K562 (cell line): Measurements from ENCODE around the gene DAGLA. TPM values are rescaled to one million over a fixed set of nuclear protein-coding genes. Genes with fewer than 3 reads are reported as not detected.

Source experiments
- ATAC-seq: fragments of 200-7000 bp; cut with Tn5 transposase; 3 replicates; pipeline ENCODE4 v1.9.1; 2020; ENCODE audit warnings: moderate library complexity
- BruUV-seq: library from RNA; stranded (reverse); fragments of 400-500 nt; replicated peaks from 2 replicates; lab custom pipeline; 2021; lab: Mats Ljungman, UMichigan
- CTCF ChIA-PET: fragments of 300-600 bp; formaldehyde crosslinking; extraction: SDS; loops from one replicate; lab custom pipeline; 2021; ENCODE audit warnings: low intra/inter-chr PET ratio; lab: Yijun Ruan, JAX
- POLR2A ChIA-PET: fragments of 300-600, 350-650 bp; sonication (Branson Sonifier 250); formaldehyde crosslinking; extraction: SDS; loops from one replicate; lab custom pipeline; 2021; ENCODE audit warnings: antibody characterized with exemption, inconsistent platforms; lab: Yijun Ruan, JAX
- DNase-seq, 4 experiments: peaks; one replicate each; pipeline versions ENCODE4 v3.0.0 to v3.0.0-alpha.2; 2011 to 2018; ENCODE audit warnings: low spot score in 3 of 4, mixed read lengths in 3 of 4; ENCODE audit errors: extremely low read depth in 1 of 4
- FAIRE-seq: peaks from 2 replicates; lab custom pipeline; 2011; peaks lifted over from hg19 to GRCh38; lab: Jason Lieb, UNC
- H2AFZ ChIP-seq: 2 replicates; pipeline ENCODE4 v1.6.0; 2011; ENCODE audit warnings: low read depth, low read length, control low read depth, inconsistent platforms
- H3K27ac ChIP-seq: fragments of 200-600 bp; 3 replicates; pipeline ENCODE4 v1.8.0; 2011; ENCODE audit warnings: low read depth, mild to moderate bottlenecking, control low read depth, inconsistent platforms, low read length, moderate library complexity, mixed read lengths; ENCODE audit errors: extremely low read depth
- H3K27me3 ChIP-seq, 2 experiments: fragments of 300-600 bp in 1 of 2; 2 replicates in 1 of 2; 3 replicates in 1 of 2; pipeline versions ENCODE4 v1.6.0 to v1.8.0; 2011; ENCODE audit warnings: inconsistent platforms in 2 of 2, low read length in 2 of 2, mild to moderate bottlenecking in 1 of 2, mixed read lengths in 1 of 2, moderate library complexity in 1 of 2; ENCODE audit not compliant: control insufficient read depth in 2 of 2, insufficient read depth in 2 of 2
- H3K36me3 ChIP-seq: fragments of 300-600 bp; 3 replicates; pipeline ENCODE4 v1.8.0; 2011; ENCODE audit warnings: mild to moderate bottlenecking, low read length, inconsistent platforms; ENCODE audit not compliant: control insufficient read depth, insufficient read depth
- H3K4me1 ChIP-seq, 2 experiments: fragments of 200-600 bp in 1 of 2; replicated peaks in 1 of 2; 2 replicates in 1 of 2; 3 replicates in 1 of 2; pipeline versions ENCODE4 v1.5.1 to v1.8.0; 2011; ENCODE audit warnings: inconsistent platforms in 2 of 2, low read length in 2 of 2, mild to moderate bottlenecking in 1 of 2, mixed read lengths in 1 of 2, moderate library complexity in 1 of 2; ENCODE audit not compliant: control insufficient read depth in 2 of 2, insufficient read depth in 2 of 2
- H3K4me2 ChIP-seq: 2 replicates; pipeline ENCODE4 v1.6.1; 2011; ENCODE audit warnings: low read length, control low read depth, inconsistent platforms, mixed read lengths; ENCODE audit not compliant: insufficient read depth
- H3K4me3 ChIP-seq: fragments of 200-600 bp; sonication (generic), shearing (Covaris generic); 2 replicates; pipeline ENCODE4 v1.5.1; 2016; ENCODE audit warnings: control low read depth, inconsistent platforms
- H3K79me2 ChIP-seq: fragments of 200-600 bp; 3 replicates; pipeline ENCODE4 v1.8.0; 2011; ENCODE audit warnings: low read length, inconsistent platforms; ENCODE audit not compliant: control insufficient read depth, insufficient read depth
- H3K9ac ChIP-seq, 2 experiments: 2 replicates each; pipeline versions ENCODE4 v1.6.0 to v1.6.1; 2011; ENCODE audit warnings: low read depth in 2 of 2, low read length in 2 of 2, control low read depth in 1 of 2, inconsistent platforms in 1 of 2, mild to moderate bottlenecking in 1 of 2, mixed read lengths in 1 of 2; ENCODE audit not compliant: insufficient read depth in 1 of 2
- H3K9me1 ChIP-seq: one replicate; pipeline ENCODE4 v1.6.0; 2011; ENCODE audit warnings: inconsistent platforms, mild to moderate bottlenecking, low read length, moderate library complexity; ENCODE audit not compliant: control insufficient read depth, insufficient read depth
- H3K9me3 ChIP-seq: replicated peaks from 2 replicates; pipeline ENCODE4 v1.5.1; 2011; ENCODE audit warnings: low read depth, low read length, inconsistent platforms; ENCODE audit not compliant: control insufficient read depth, insufficient read depth
- H4K20me1 ChIP-seq: replicated peaks from 2 replicates; pipeline ENCODE4 v1.6.1; 2011; ENCODE audit warnings: low read length, inconsistent platforms, mixed read lengths; ENCODE audit not compliant: control insufficient read depth, insufficient read depth
- BCOR ChIP-seq: fragments of 450-650 bp; IDR thresholded peaks from 2 replicates; pipeline ENCODE4 v1.6.1; 2016
- EGR1 ChIP-seq: fragments of 450-650 bp; conservative IDR thresholded peaks from 2 replicates; pipeline ENCODE4 v1.6.1; 2017; ENCODE audit warnings: mild to moderate bottlenecking
- GATAD2A ChIP-seq: fragments of 450-650 bp; IDR thresholded peaks from 2 replicates; pipeline ENCODE4 v1.6.1; 2017
- MXI1 ChIP-seq: IDR thresholded peaks from 2 replicates; pipeline ENCODE4 v1.6.1; 2011; ENCODE audit warnings: low read depth, mild to moderate bottlenecking, improper control_type of control experiment, low read length
- OTX1 ChIP-seq: fragments of 450-650 bp; formaldehyde crosslinking; IDR thresholded peaks from 2 replicates; pipeline ENCODE4 v1.4.0; 2022; ENCODE audit warnings: mild to moderate bottlenecking
- REST ChIP-seq, 2 experiments: fragments of 450-650 bp; formaldehyde crosslinking in 1 of 2; IDR thresholded peaks; 2 replicates each; pipeline versions ENCODE4 v1.4.0 to v1.6.1; 2014 to 2020; ENCODE audit warnings: mild to moderate bottlenecking in 2 of 2, borderline replicate concordance in 1 of 2, low read depth in 1 of 2
- TOE1 ChIP-seq, 2 experiments: fragments of 450-650 bp in 1 of 2; sonication (generic) in 1 of 2; formaldehyde crosslinking in 1 of 2; IDR thresholded peaks; 2 replicates each; pipeline versions ENCODE4 v1.7.1 to v1.8.0; 2016 to 2022; ENCODE audit warnings: borderline replicate concordance in 2 of 2, mild to moderate bottlenecking in 2 of 2, antibody characterized with exemption in 1 of 2, inconsistent platforms in 1 of 2, low read depth in 1 of 2, missing genetic modification reagents in 1 of 2, moderate library complexity in 1 of 2
- ZKSCAN1 ChIP-seq: fragments of 150-350 bp; IDR thresholded peaks from 2 replicates; pipeline ENCODE4 v1.6.1; 2016; ENCODE audit warnings: low read depth, low read length
- WGBS: fragments of 100-300 bp; shearing (Covaris generic); methylation state at CpG from one replicate; pipeline ENCODE4 v1.1.6; 2016; ENCODE audit warnings: low coverage, mixed read lengths; ENCODE audit not compliant: insufficient coverage; ENCODE audit errors: missing lambda C conversion rate; 5-methylcytosine and 5-hydroxymethylcytosine counted together
- in situ Hi-C: fragments of 300-500 bp; cut with MboI; formaldehyde crosslinking; loops from 4 replicates; pipeline ENCODE4 v1.15.0; 2018; ENCODE audit warnings: inconsistent platforms, mixed read lengths
- intact Hi-C: fragments of 100-400 bp; cut with micrococcal nuclease; formaldehyde crosslinking; loops from 2 replicates; pipeline ENCODE4 v1.14.2; 2022
- polyA plus RNA-seq, 8 experiments: library from polyadenylated mRNA; depleted of rRNA in 4 of 8; stranded (reverse) in 5 of 8; unstranded in 3 of 8; fragments of >200 nt; fragmentation: Nextera tagmentation in 2 of 8; fragmentation: Illumina TruSeq in 1 of 8; extraction: Ambion mirVana in 2 of 8; extraction: Trizol in 1 of 8; gene quantifications; 2 replicates each; pipeline versions ENCODE4 v1.2.1 to v1.2.3, GENCODE V29; 2011 to 2014; ENCODE audit warnings: inconsistent platforms in 1 of 8, missing spikeins in 1 of 8
- total RNA-seq, 7 experiments: library from RNA; depleted of rRNA in 6 of 7; stranded (reverse); fragments of >200 nt in 6 of 7; fragmentation: Illumina TruSeq in 2 of 7; extraction: Trizol in 2 of 7; gene quantifications; 2 replicates each; pipeline versions ENCODE4 v1.2.1 to v1.2.3, GENCODE V29; 2011 to 2021; ENCODE audit warnings: low replicate concordance in 1 of 7

The DAGLA gene
- total and polyA plus RNA-seq, 9 of the 15 experiments (the other 6 are each of a cell fraction or from before 2014, with no cell fraction given) = 0.03 to 0.16 (median 0.04) TPM; not detected in 4

GRCh38 chr11:61670626-61671025, 9.6 kb upstream of the DAGLA start:
- in situ Hi-C loops (no loop called here), intact Hi-C loops (no loop called here)
- H3K9me1 ChIP-seq = no peaks in the 10 kb centered on the region
- BruUV-seq = no TSS peak
- 18% methylated on average over 2 of the region's 2 CpGs for WGBS
- H3K4me1 ChIP-seq = no peaks in the 10 kb centered on the region
- peak; percentile 98 for TF ChIP-seq ZKSCAN1
- TF ChIP-seq GATAD2A = no peak
- ATAC-seq = no peak
- CTCF ChIA-PET = no interaction called here
- peaks cover 21 to 47% of the 10 kb centered on the region in 2 experiments for H3K27me3 ChIP-seq
- DNase-seq = no peak
- no peak for FAIRE-seq
- no peak overlapping the region for H3K9ac ChIP-seq
- peaks cover 3% of the 10 kb centered on the region for H4K20me1 ChIP-seq
- no peaks in the 10 kb centered on the region for H3K36me3 ChIP-seq
- no peak overlapping the region for H3K27ac ChIP-seq
- H3K79me2 ChIP-seq = no peaks in the 10 kb centered on the region
- POLR2A ChIA-PET = no interaction called here
- H3K4me3 ChIP-seq = no peak overlapping the region
- H3K9me3 ChIP-seq = no peaks in the 10 kb centered on the region; the same call in 1 of the 2 replicates
- H2AFZ ChIP-seq = no peak overlapping the region
- H3K4me2 ChIP-seq = no peak overlapping the region

- FAIRE-seq (peak; percentile 88), ATAC-seq (peak; percentile 98), DNase-seq (peak in 3 of 4 experiments; percentile 50 to 58 (median 51))
- H3K27me3 ChIP-seq = peaks cover 29 to 51% of the 10 kb centered on the region in 2 experiments
- H3K27ac ChIP-seq = no peak overlapping the region
- intact Hi-C loops = no loop called here
- WGBS = 2% methylated on average over 5 of the region's 5 CpGs
- BruUV-seq = no TSS peak
- in situ Hi-C loops = no loop called here
- H3K79me2 ChIP-seq = no peaks in the 10 kb centered on the region
- no peak overlapping the region for H2AFZ ChIP-seq
- CTCF ChIA-PET = no interaction called here
- no peaks in the 10 kb centered on the region for H3K4me1 ChIP-seq
- no peak overlapping the region for H3K4me2 ChIP-seq
- no peaks in the 10 kb centered on the region; the same call in 1 of the 2 replicates for H3K9me3 ChIP-seq
- POLR2A ChIA-PET = interaction anchor here (0.6 to 1.2 kb wide), 5 partner anchors 10 to 378 kb away, joined by 3 to 4 read pairs (median 3); no protein-coding TSS in a partner anchor
- no peaks in the 10 kb centered on the region for H3K9me1 ChIP-seq
- no peak overlapping the region for H3K9ac ChIP-seq
- H4K20me1 ChIP-seq = peaks cover 3% of the 10 kb centered on the region
- H3K4me3 ChIP-seq = no peak overlapping the region
- no peaks in the 10 kb centered on the region for H3K36me3 ChIP-seq
- no peak for TF ChIP-seq TOE1 (IDR thresholded peaks at IDR 0.05; ENCODE audit: borderline replicate concordance)
- no peak for TF ChIP-seq TOE1 (CRISPR knock-in tag; IDR thresholded peaks at IDR 0.05; ENCODE audit: borderline replicate concordance, low read depth)
- TF ChIP-seq REST (IDR thresholded peaks at IDR 0.05; ENCODE audit: borderline replicate concordance) = peak; percentile 7; the same call in 1 of the 2 replicates
- no peak for TF ChIP-seq REST (CRISPR knock-in tag; IDR thresholded peaks at IDR 0.05; ENCODE audit: low read depth)
- TF ChIP-seq OTX1 = no peak
- no peak for TF ChIP-seq MXI1
- no peak for TF ChIP-seq BCOR
- no peak for TF ChIP-seq EGR1
These were observed 8.7 kb upstream of the DAGLA start for GRCh38 chr11:61671527-61671926.
